HepG2 (cell line): ENCODE results near the gene SMURF2. TPM values are rescaled to one million over a fixed set of nuclear protein-coding genes. Genes with fewer than 3 reads are reported as not detected.

Source experiments
- ATAC-seq: fragments of 200-7000 bp; cut with Tn5 transposase; 3 replicates; pipeline ENCODE4 v1.9.1; 2020; ENCODE audit warnings: mild to moderate bottlenecking, moderate library complexity
- BruUV-seq: library from RNA; stranded (reverse); fragments of 400-500 nt; replicated peaks from 2 replicates; lab custom pipeline; 2021; lab: Mats Ljungman, UMichigan
- CTCF ChIA-PET: fragments of 300-600 bp; formaldehyde crosslinking; extraction: SDS; loops from one replicate; lab custom pipeline; 2021; ENCODE audit warnings: low total read pairs, inconsistent platforms, low intra/inter-chr PET ratio; lab: Yijun Ruan, JAX
- POLR2A ChIA-PET: fragments of 350-600 bp; sonication (Branson Sonifier 250); formaldehyde crosslinking; loops from one replicate; lab custom pipeline; 2020; ENCODE audit warnings: antibody characterized with exemption, inconsistent platforms; lab: Yijun Ruan, JAX
- DNase-seq: peaks from one replicate; pipeline ENCODE4 v3.0.0-alpha.2; 2015; ENCODE audit warnings: low spot score
- FAIRE-seq: peaks from 3 replicates; lab custom pipeline; 2011; peaks lifted over from hg19 to GRCh38; lab: Jason Lieb, UNC
- H2AFZ ChIP-seq: one replicate; pipeline ENCODE4 v1.6.1; 2011; ENCODE audit warnings: low read length, inconsistent platforms
- H3K27ac ChIP-seq: fragments of 300-600 bp; 3 replicates; pipeline ENCODE4 v1.8.0; 2011; ENCODE audit warnings: mixed run types, mild to moderate bottlenecking, mixed read lengths, low read length, inconsistent platforms; ENCODE audit not compliant: insufficient read depth; ENCODE audit errors: extremely low read length
- H3K27me3 ChIP-seq, 2 experiments: fragments of 200-600 bp in 1 of 2; 2 replicates in 1 of 2; 3 replicates in 1 of 2; pipeline versions ENCODE4 v1.6.0 to v1.8.0; 2011; ENCODE audit warnings: low read length in 2 of 2, mild to moderate bottlenecking in 2 of 2, moderate library complexity in 2 of 2, inconsistent platforms in 1 of 2; ENCODE audit not compliant: insufficient read depth in 2 of 2, control insufficient read depth in 1 of 2
- H3K36me3 ChIP-seq, 2 experiments: fragments of 200-600 bp in 1 of 2; replicated peaks in 1 of 2; 2 replicates in 1 of 2; 3 replicates in 1 of 2; pipeline versions ENCODE4 v1.5.1 to v1.8.0; 2011; ENCODE audit warnings: low read length in 2 of 2, inconsistent platforms in 1 of 2; ENCODE audit not compliant: insufficient read depth in 2 of 2, control insufficient read depth in 1 of 2
- H3K4me1 ChIP-seq: 2 replicates; pipeline ENCODE4 v1.5.1; 2012; ENCODE audit warnings: low read length, inconsistent platforms; ENCODE audit not compliant: insufficient read depth
- H3K4me2 ChIP-seq: 2 replicates; pipeline ENCODE4 v1.6.0; 2011; ENCODE audit warnings: low read depth, low read length, inconsistent platforms
- H3K4me3 ChIP-seq, 3 experiments: fragments of 200-600 bp in 1 of 3; sonication (generic), shearing (Covaris generic) in 1 of 3; replicated peaks in 1 of 3; 2 replicates each; pipeline ENCODE4 v1.5.1; 2011 to 2016; ENCODE audit warnings: low read length in 3 of 3, inconsistent platforms in 2 of 3, low read depth in 2 of 3, mild to moderate bottlenecking in 2 of 3, control low read depth in 1 of 3, mixed read lengths in 1 of 3; ENCODE audit not compliant: insufficient read depth in 1 of 3
- H3K79me2 ChIP-seq: one replicate; pipeline ENCODE4 v1.6.1; 2011; ENCODE audit warnings: low read length, inconsistent platforms; ENCODE audit not compliant: insufficient read depth
- H3K9ac ChIP-seq: 2 replicates; pipeline ENCODE4 v1.6.0; 2011; ENCODE audit warnings: mild to moderate bottlenecking, low read depth, low read length, inconsistent platforms; ENCODE audit not compliant: insufficient read depth
- H3K9me3 ChIP-seq: 2 replicates; pipeline ENCODE4 v1.5.1; 2012; ENCODE audit warnings: mild to moderate bottlenecking, low read length
- H4K20me1 ChIP-seq: 2 replicates; pipeline ENCODE4 v1.6.0; 2011; ENCODE audit warnings: inconsistent platforms, mild to moderate bottlenecking, low read length, moderate library complexity; ENCODE audit not compliant: insufficient read depth
- ARID5B ChIP-seq: IDR thresholded peaks from 2 replicates; pipeline ENCODE4 v1.4.0; 2020; ENCODE audit warnings: mild to moderate bottlenecking, missing genetic modification reagents
- MTA3 ChIP-seq: sonication (generic); formaldehyde crosslinking; IDR thresholded peaks from 2 replicates; pipeline ENCODE4 v1.4.0; 2020; ENCODE audit warnings: missing genetic modification reagents
- SRSF1 ChIP-seq: fragments of 200-400 bp; formaldehyde crosslinking; optimal IDR thresholded peaks from 2 replicates; pipeline ENCODE3; 2017; ENCODE audit warnings: mild to moderate bottlenecking, low read depth, low read length, moderate library complexity
- TFDP2 ChIP-seq: sonication (generic); formaldehyde crosslinking; IDR thresholded peaks from 2 replicates; pipeline ENCODE4 v1.4.0; 2020; ENCODE audit warnings: missing genetic modification reagents
- XRCC5 ChIP-seq: fragments of 200-400 bp; formaldehyde crosslinking; optimal IDR thresholded peaks from 2 replicates; pipeline ENCODE3; 2017; ENCODE audit warnings: mild to moderate bottlenecking, low read length
- ZNF280B ChIP-seq: sonication (generic); formaldehyde crosslinking; IDR thresholded peaks from 2 replicates; pipeline ENCODE4 v1.5.0; 2020; ENCODE audit warnings: missing genetic modification reagents, mild to moderate bottlenecking, borderline replicate concordance
- ZNF33A ChIP-seq: sonication (generic); formaldehyde crosslinking; IDR thresholded peaks from 2 replicates; pipeline ENCODE4 v1.5.1; 2020; ENCODE audit warnings: missing genetic modification reagents, mild to moderate bottlenecking, moderate library complexity, borderline replicate concordance
- ZNF598 ChIP-seq: sonication (generic); formaldehyde crosslinking; IDR thresholded peaks from 2 replicates; pipeline ENCODE4 v1.5.1; 2020; ENCODE audit warnings: mild to moderate bottlenecking, missing genetic modification reagents, borderline replicate concordance
- ZNF609 ChIP-seq: sonication (generic); formaldehyde crosslinking; IDR thresholded peaks from 2 replicates; pipeline ENCODE4 v1.4.0; 2020; ENCODE audit warnings: mild to moderate bottlenecking, missing genetic modification reagents, borderline replicate concordance
- ZNF839 ChIP-seq: sonication (generic); formaldehyde crosslinking; IDR thresholded peaks from 2 replicates; pipeline ENCODE4 v1.4.0; 2020; ENCODE audit warnings: missing genetic modification reagents, mild to moderate bottlenecking, borderline replicate concordance
- WGBS: methylation state at CpG from one replicate; pipeline ENCODE4 v1.1.6; 2017; ENCODE audit warnings: low lambda C conversion rate; 5-methylcytosine and 5-hydroxymethylcytosine counted together
- in situ Hi-C: cut with HindIII; loops from 2 replicates; pipeline ENCODE4 v1.10.0; 2017; ENCODE audit warnings: low pct_unique_long_range_greater_than_20kb; ENCODE audit not compliant: extremely low pct_ligation_motif_present
- intact Hi-C: fragments of 100-400 bp; cut with micrococcal nuclease; formaldehyde crosslinking; loops from one replicate; pipeline ENCODE4 v1.10.0; 2022; ENCODE audit not compliant: unreplicated experiment
- polyA plus RNA-seq, 8 experiments: library from polyadenylated mRNA; depleted of rRNA in 3 of 8; stranded (reverse) in 7 of 8; unstranded in 1 of 8; fragments of >200 nt; fragmentation: Illumina TruSeq in 4 of 8; extraction: Trizol in 4 of 8; gene quantifications; 2 replicates each; pipeline versions ENCODE4 v1.2.1 to v1.2.3, GENCODE V29; 2011 to 2016; ENCODE audit warnings: low read depth in 4 of 8, missing spikeins in 1 of 8, mixed read lengths in 1 of 8; ENCODE audit not compliant: insufficient read depth in 1 of 8
- total RNA-seq, 5 experiments: library from RNA; depleted of rRNA; stranded (reverse); fragments of >200 nt; fragmentation: Illumina TruSeq; extraction: Trizol; gene quantifications; 2 replicates each; pipeline ENCODE4 v1.2.3, GENCODE V29; 2016; ENCODE audit warnings: low read depth in 1 of 5

The SMURF2 gene
- total and polyA plus RNA-seq, 2 of the 13 experiments (the other 11 are each of a cell fraction or from before 2014, with no cell fraction given) = 14.9 to 24.3 TPM

GRCh38 chr17:64628641-64629040 lies 33.5 kb downstream of the SMURF2 start:
- ChIA-PET POLR2A (no interaction called here), CTCF (no interaction called here)
- FAIRE-seq (no peak), ATAC-seq (no peak), DNase-seq (no peak)
- in situ Hi-C loops = loop anchor here (25.0 kb wide), 2 partner anchors 91 to 316 kb away; no protein-coding TSS in a partner anchor
- H3K4me2 ChIP-seq = no peak overlapping the region
- H3K9me3 ChIP-seq = no peaks in the 10 kb centered on the region
- intact Hi-C loops = no loop called here
- H3K36me3 ChIP-seq = no peaks in the 10 kb centered on the region
- no TSS peak for BruUV-seq
- H3K79me2 ChIP-seq = peaks cover 19% of the 10 kb centered on the region
- 96% methylated on average over 1 of the region's 1 CpG for WGBS
- 0 out of 2 replicates have a peak, but pooled peaks cover 3% of the 10 kb centered on the region for H4K20me1 ChIP-seq
- H3K9ac ChIP-seq = no peak overlapping the region
- H3K4me3 ChIP-seq = no peak overlapping the region
- H3K27ac ChIP-seq = peak overlapping the region; percentile 12
- H3K27me3 ChIP-seq = no peaks in the 10 kb centered on the region
- H3K4me1 ChIP-seq = peaks cover 51% of the 10 kb centered on the region
- H2AFZ ChIP-seq = no peak overlapping the region
- TF ChIP-seq XRCC5 (no peak), ZNF280B (CRISPR knock-in tag) (no peak), ARID5B (CRISPR knock-in tag) (no peak), ZNF598 (no peak), SRSF1 (no peak), MTA3 (CRISPR knock-in tag) (no peak), ZNF33A (CRISPR knock-in tag) (no peak), ZNF839 (CRISPR knock-in tag) (no peak), TFDP2 (CRISPR knock-in tag) (no peak), ZNF609 (no peak)
